Fibroblast of lung (primary cell): ENCODE measurements around the gene EFHC1. TPM values are rescaled to one million over a fixed set of nuclear protein-coding genes. Genes with fewer than 3 reads are reported as not detected.

Experiments
- DNase-seq, 2 donors: peaks; one replicate each; pipeline versions ENCODE4 v3.0.0 to v3.0.0-alpha.2; 2010; ENCODE audit warnings: low read depth in 2 of 2
- H2AFZ ChIP-seq: 2 replicates; pipeline ENCODE4 v1.5.1; 2012; ENCODE audit warnings: low read length, control low read depth, inconsistent platforms
- H3K27ac ChIP-seq: 2 replicates; pipeline ENCODE4 v1.5.1; 2011; ENCODE audit warnings: low read length, control low read depth; ENCODE audit not compliant: insufficient read depth
- H3K27me3 ChIP-seq: 2 replicates; pipeline ENCODE4 v1.5.1; 2011; ENCODE audit warnings: mild to moderate bottlenecking, low read length; ENCODE audit not compliant: control insufficient read depth, insufficient read depth
- H3K36me3 ChIP-seq: 2 replicates; pipeline ENCODE4 v1.5.1; 2011; ENCODE audit warnings: low read length; ENCODE audit not compliant: control insufficient read depth, insufficient read depth
- H3K4me1 ChIP-seq: 2 replicates; pipeline ENCODE4 v1.5.1; 2011; ENCODE audit warnings: low read length; ENCODE audit not compliant: control insufficient read depth, insufficient read depth; ENCODE audit errors: extremely low read depth
- H3K4me2 ChIP-seq: 2 replicates; pipeline ENCODE4 v1.5.1; 2011; ENCODE audit warnings: low read length, control low read depth; ENCODE audit not compliant: insufficient read depth; ENCODE audit errors: extremely low read depth
- H3K4me3 ChIP-seq, 4 experiments: fragments of 200-600 bp in 1 of 4; sonication (generic) in 1 of 4; replicated peaks in 1 of 4; 2 replicates each; pipeline ENCODE4 v1.5.1; 2011 to 2016; ENCODE audit warnings: low read length in 4 of 4, low read depth in 3 of 4, mild to moderate bottlenecking in 3 of 4, control low read depth in 2 of 4, inconsistent platforms in 1 of 4, mixed read lengths in 1 of 4; ENCODE audit not compliant: insufficient read depth in 1 of 4; ENCODE audit errors: control extremely low read depth in 1 of 4
- H3K79me2 ChIP-seq: 2 replicates; pipeline ENCODE4 v1.5.1; 2012; ENCODE audit warnings: mild to moderate bottlenecking, low read length, inconsistent platforms; ENCODE audit not compliant: control insufficient read depth, insufficient read depth
- H3K9ac ChIP-seq: 2 replicates; pipeline ENCODE4 v1.5.1; 2011; ENCODE audit warnings: mild to moderate bottlenecking, low read length, control low read depth; ENCODE audit not compliant: insufficient read depth
- H3K9me3 ChIP-seq: 2 replicates; pipeline ENCODE4 v1.5.1; 2012; ENCODE audit warnings: low read depth, low read length; ENCODE audit not compliant: control insufficient read depth, insufficient read depth
- H4K20me1 ChIP-seq: 2 replicates; pipeline ENCODE4 v1.5.1; 2011; ENCODE audit warnings: low read length; ENCODE audit not compliant: control insufficient read depth, insufficient read depth; ENCODE audit errors: extremely low read depth
- CTCF ChIP-seq, 2 donors: IDR thresholded peaks in 1 of 2; conservative IDR thresholded peaks in 1 of 2; 1 replicate in 1 of 2; 2 replicates in 1 of 2; pipeline ENCODE4 v1.5.1; 2011 to 2012; ENCODE audit warnings: low read length in 2 of 2, control low read depth in 1 of 2, inconsistent platforms in 1 of 2, low read depth in 1 of 2, mild to moderate bottlenecking in 1 of 2
- EZH2 ChIP-seq: IDR thresholded peaks from 2 replicates; pipeline ENCODE4 v1.5.1; 2012; ENCODE audit warnings: low read length, control low read depth, mild to moderate bottlenecking; ENCODE audit errors: missing control alignments
- polyA plus RNA-seq, 2 donors: library from polyadenylated mRNA; depleted of rRNA in 1 of 2; stranded (reverse) in 1 of 2; unstranded in 1 of 2; fragments of >200 nt; gene quantifications; 2 replicates each; pipeline ENCODE4 v1.2.1, GENCODE V29; 2011 to 2012; ENCODE audit warnings: missing spikeins in 1 of 2
- total RNA-seq: library from RNA; depleted of rRNA; stranded (reverse); fragments of >200 nt; gene quantifications from 2 replicates; pipeline ENCODE4 v1.2.1, GENCODE V29; 2014

The EFHC1 gene
- total and polyA plus RNA-seq, 2 donors (not counting 1 experiment from before 2014, with no cell fraction given) = 29.4 to 32.9 TPM

GRCh38 chr6:52572536-52572935 lies 152.4 kb downstream of the EFHC1 start:
- Histone ChIP-seq H3K4me3 (peak overlapping the region; percentile 13 to 99 (median 74)), H3K79me2 (peaks cover 93% of the 10 kb centered on the region), H3K4me1 (peaks cover 40% of the 10 kb centered on the region), H4K20me1 (peaks cover 3% of the 10 kb centered on the region), H3K4me2 (peak overlapping the region; percentile 99), H3K27me3 (no peaks in the 10 kb centered on the region), H3K27ac (peak overlapping the region; percentile 87), H3K36me3 (peaks cover 8% of the 10 kb centered on the region), H2AFZ (no peak overlapping the region), H3K9me3 (no peaks in the 10 kb centered on the region), H3K9ac (no peak overlapping the region)
- TF ChIP-seq CTCF (conservative IDR thresholded peaks at IDR 0.05 in 1 of 2, IDR thresholded peaks at IDR 0.05 in 1 of 2; ENCODE audit: low read depth in 1 of 2, low read length in 2 of 2) (no peak), EZH2 (no peak)
- DNase-seq = no peak

GRCh38 chr6:52573295-52573694 lies 153.2 kb downstream of the EFHC1 start:
- H4K20me1 ChIP-seq = peaks cover 3% of the 10 kb centered on the region
- peak overlapping the region; percentile 23 for H3K9ac ChIP-seq
- peak overlapping the region; percentile 99 for H3K4me2 ChIP-seq
- H3K79me2 ChIP-seq = peaks cover 88% of the 10 kb centered on the region
- H2AFZ ChIP-seq = no peak overlapping the region
- H3K27ac ChIP-seq = peak overlapping the region; percentile 87
- no peaks in the 10 kb centered on the region for H3K27me3 ChIP-seq
- peaks cover 34% of the 10 kb centered on the region for H3K4me1 ChIP-seq
- TF ChIP-seq CTCF (conservative IDR thresholded peaks at IDR 0.05 in 1 of 2, IDR thresholded peaks at IDR 0.05 in 1 of 2; ENCODE audit: low read depth in 1 of 2, low read length in 2 of 2) = peak; percentile 14 to 31
- no peak for TF ChIP-seq EZH2
- H3K4me3 ChIP-seq = peak overlapping the region; percentile 52 to 99 (median 88)
- peaks cover 5% of the 10 kb centered on the region for H3K36me3 ChIP-seq
- no peaks in the 10 kb centered on the region for H3K9me3 ChIP-seq
- peak in 1 of 2 donors; percentile 67 for DNase-seq

Other genes starting within 250 kb of the EFHC1 start
- not detected in 2 replicates for gene IL17A, start 234.0 kb upstream of the EFHC1 start, total RNA-seq
- not detected in 2 replicates for gene IL17A, start 234.0 kb upstream of the EFHC1 start, polyA plus RNA-seq
- gene IL17F, start 175.8 kb upstream of the EFHC1 start, total RNA-seq = not detected in 2 replicates
- gene IL17F, start 175.8 kb upstream of the EFHC1 start, polyA plus RNA-seq = not detected in 2 replicates
- 15.9 and 18.0 TPM in 2 replicates for gene MCM3, start 135.6 kb upstream of the EFHC1 start, total RNA-seq
- gene MCM3, start 135.6 kb upstream of the EFHC1 start, polyA plus RNA-seq = 40.3 and 89.5 TPM in 2 replicates
- 5.1 and 6.1 TPM in 2 replicates for gene PAQR8, start 58.2 kb upstream of the EFHC1 start, total RNA-seq
- 2.6 and 4.3 TPM in 2 replicates for gene PAQR8, start 58.2 kb upstream of the EFHC1 start, polyA plus RNA-seq
- gene TRAM2, start 156.7 kb downstream of the EFHC1 start, total RNA-seq = 69.6 and 131 TPM in 2 replicates
- gene TRAM2, start 156.7 kb downstream of the EFHC1 start, polyA plus RNA-seq = 155 and 252 TPM in 2 replicates